CD4-positive, alpha-beta T cell treated with Interleukin-15 for 1 hour (primary cell): ENCODE results near the gene MPI.

ENCODE experiments used
- DNase-seq: peaks from one replicate; pipeline ENCODE4 v3.0.0-alpha.2; 2020

The MPI gene

DNA sequence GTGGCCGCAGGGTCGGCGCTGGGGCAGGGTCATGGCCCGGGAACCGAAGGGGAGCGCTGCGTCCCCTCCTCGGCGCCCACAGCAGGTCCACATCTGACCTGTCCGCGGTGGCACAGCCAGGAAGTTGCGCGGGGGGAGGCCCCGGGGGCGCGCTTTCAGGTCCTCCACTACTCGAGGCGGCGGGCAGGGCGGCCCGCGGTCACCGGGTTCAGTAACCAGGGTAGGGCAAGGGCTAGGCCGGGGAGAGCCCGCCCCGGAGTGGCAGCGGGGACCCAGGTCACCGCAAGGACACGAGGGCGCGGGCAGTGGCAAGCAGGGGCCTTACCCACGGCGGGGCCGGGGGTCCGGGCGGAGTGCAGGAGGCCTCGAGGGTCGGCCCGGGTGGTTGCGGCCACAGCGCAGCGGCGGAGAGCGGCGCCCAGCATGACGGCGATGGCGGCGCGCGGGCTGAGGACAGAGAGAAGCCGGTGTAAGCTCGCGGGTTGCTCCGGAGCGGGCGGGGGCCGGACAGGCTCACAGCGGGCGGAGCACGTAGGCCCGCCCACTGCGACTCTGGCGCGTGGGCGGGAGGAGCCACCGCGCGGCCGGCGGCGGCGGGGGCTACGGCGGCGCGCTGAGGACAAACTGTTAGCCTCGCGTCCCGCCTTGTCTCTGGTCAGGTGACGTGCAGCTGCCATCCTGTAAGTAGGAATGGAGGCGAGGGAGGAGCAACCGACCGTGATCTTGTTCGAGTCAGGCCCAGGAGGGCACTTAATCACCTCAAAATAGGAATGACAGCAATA is 47.9 kb downstream of the MPI start, which contains the start of gene COX5A:
Gene COX5A, minus strand, starts transcription at position 484 of the 782 bp plus-strand sequence. Its CDS starts 59 bp downstream, at position 425.
- DNase-seq = peak; percentile 94

DNA sequence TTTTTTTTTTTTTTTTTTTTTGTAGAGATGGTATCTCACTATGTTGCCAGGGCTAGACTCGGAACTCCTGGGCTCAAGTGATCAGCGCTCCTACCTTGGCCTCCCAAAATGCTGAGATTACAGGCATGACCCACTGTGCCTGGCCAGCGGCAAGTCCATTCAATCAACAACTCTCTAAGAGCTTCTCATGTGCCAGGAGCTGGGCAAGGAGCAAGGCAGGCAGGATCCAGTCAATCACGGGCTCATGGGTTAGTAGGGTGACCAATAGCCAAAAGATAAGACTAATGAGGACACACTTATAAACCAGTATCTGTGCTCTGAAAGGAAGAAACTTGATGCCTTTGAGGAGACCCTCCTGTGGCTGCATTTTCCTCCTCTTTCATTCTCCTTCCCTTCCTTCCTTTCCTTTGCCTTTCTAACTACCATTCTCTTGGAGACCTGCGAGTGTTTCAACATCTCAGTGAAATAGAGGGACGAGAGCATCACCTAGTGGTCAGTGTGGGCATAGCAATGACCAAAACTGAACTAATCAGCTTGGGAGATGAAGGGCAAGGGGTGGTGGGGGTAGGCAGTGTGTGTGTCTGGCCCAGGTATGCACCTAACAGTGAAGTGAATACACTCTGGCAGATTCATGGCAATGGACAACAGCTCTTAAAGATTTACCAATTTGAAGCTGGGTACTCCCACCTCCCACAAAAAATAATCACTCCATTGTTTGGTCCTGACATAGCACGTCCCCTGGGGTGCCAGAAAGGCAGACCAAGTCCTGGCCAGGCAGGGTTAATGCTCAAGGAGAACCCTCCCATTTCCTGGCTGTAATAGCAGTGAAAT is 60.5 kb downstream of the MPI start:
- peak; percentile 73 for DNase-seq

DNA sequence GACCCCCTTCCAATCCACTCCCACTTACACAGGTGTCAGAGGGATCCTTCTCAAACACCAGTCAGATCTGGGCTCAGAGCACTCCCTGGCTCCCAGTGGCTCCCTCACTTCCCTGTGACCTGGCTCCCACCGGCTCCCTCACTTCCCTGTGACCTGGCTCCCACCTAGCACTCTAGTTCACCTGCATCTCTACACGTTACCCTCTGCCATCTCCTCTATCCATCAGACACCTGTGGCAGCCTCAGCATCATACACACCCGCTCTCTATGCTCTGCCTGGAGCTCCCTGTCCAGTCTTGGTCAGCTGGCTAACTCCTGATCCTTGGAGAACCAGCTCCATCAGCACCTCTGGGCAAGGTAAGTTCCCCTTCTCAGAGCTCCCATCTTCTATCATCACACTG is 61.2 kb downstream of the MPI start:
- DNase-seq = no peak
